OCI-LY1 (cell line): ENCODE data around the gene SLC12A7.

Experiments used
- H2AFZ ChIP-seq: fragments of 200-600 bp; sonication (generic), shearing (Covaris generic); 2 replicates; pipeline ENCODE4 v1.6.0; 2014; ENCODE audit warnings: antibody characterized with exemption, mild to moderate bottlenecking, low read length
- H3F3A ChIP-seq: fragments of 200-600 bp; sonication (generic), shearing (Covaris generic); 2 replicates; pipeline ENCODE4 v1.6.0; 2014; ENCODE audit warnings: mild to moderate bottlenecking, antibody characterized with exemption, low read length, moderate library complexity; ENCODE audit not compliant: insufficient read depth
- H3K27ac ChIP-seq: fragments of 200-600 bp; sonication (generic); 2 replicates; pipeline ENCODE4 v1.5.1; 2014; ENCODE audit warnings: low read length, mixed run types, mild to moderate bottlenecking, low read depth; ENCODE audit not compliant: poor library complexity, severe bottlenecking
- H3K27me3 ChIP-seq: fragments of 200-600 bp; sonication (generic); 2 replicates; pipeline ENCODE4 v1.6.0; 2014; ENCODE audit warnings: antibody characterized with exemption, mild to moderate bottlenecking, low read length, moderate library complexity; ENCODE audit not compliant: insufficient read depth
- H3K36me3 ChIP-seq: fragments of 200-600 bp; sonication (generic); 2 replicates; pipeline ENCODE4 v1.6.1; 2014; ENCODE audit warnings: mild to moderate bottlenecking, antibody characterized with exemption, low read length, moderate library complexity, mixed read lengths; ENCODE audit not compliant: insufficient read depth
- H3K4me1 ChIP-seq: fragments of 200-600 bp; sonication (generic); 2 replicates; pipeline ENCODE4 v1.5.1; 2014; ENCODE audit warnings: mild to moderate bottlenecking, low read length, moderate library complexity; ENCODE audit not compliant: insufficient read depth, severe bottlenecking
- H3K4me2 ChIP-seq: fragments of 200-600 bp; sonication (generic), shearing (Covaris generic); 2 replicates; pipeline ENCODE4 v1.6.1; 2014; ENCODE audit warnings: low read length
- H3K4me3 ChIP-seq: fragments of 200-600 bp; sonication (generic); 2 replicates; pipeline ENCODE4 v1.5.1; 2014; ENCODE audit warnings: low read length, low read depth, mild to moderate bottlenecking, mixed read lengths; ENCODE audit not compliant: poor library complexity, severe bottlenecking
- H3K79me2 ChIP-seq: fragments of 200-600 bp; shearing (Covaris generic); 2 replicates; pipeline ENCODE4 v1.6.1; 2016; ENCODE audit warnings: mixed run types, low read length, mixed read lengths; ENCODE audit not compliant: insufficient read depth
- H3K9ac ChIP-seq: fragments of 200-600 bp; sonication (generic), shearing (Covaris generic); 2 replicates; pipeline ENCODE4 v1.6.1; 2014; ENCODE audit warnings: mild to moderate bottlenecking, low read length, mixed read lengths
- H3K9me2 ChIP-seq: fragments of 200-600 bp; sonication (generic), shearing (Covaris generic); 2 replicates; pipeline ENCODE4 v1.6.1; 2014; ENCODE audit warnings: low read depth, mild to moderate bottlenecking, low read length, mixed read lengths
- H3K9me3 ChIP-seq: fragments of 200-600 bp; shearing (Covaris generic); 2 replicates; pipeline ENCODE4 v1.6.1; 2014; ENCODE audit warnings: low read length, mixed read lengths
- H4K20me1 ChIP-seq: fragments of 200-600 bp; sonication (generic), shearing (Covaris generic); 2 replicates; pipeline ENCODE4 v1.6.0; 2016; ENCODE audit warnings: mild to moderate bottlenecking, low read length; ENCODE audit not compliant: insufficient read depth
- CTCF ChIP-seq: fragments of 200-600 bp; sonication (generic), shearing (Covaris generic); IDR thresholded peaks from 2 replicates; pipeline ENCODE4 v1.5.1; 2017; ENCODE audit warnings: mild to moderate bottlenecking, antibody characterized with exemption, low read length, moderate library complexity, mixed read lengths
- EZH2 ChIP-seq: fragments of 200-600 bp; sonication (generic), shearing (Covaris generic); IDR thresholded peaks from 2 replicates; pipeline ENCODE4 v1.8.0; 2017; ENCODE audit warnings: borderline replicate concordance, mixed run types, mild to moderate bottlenecking, antibody characterized with exemption, low read length, moderate library complexity, mixed read lengths

SLC12A7 gene

DNA sequence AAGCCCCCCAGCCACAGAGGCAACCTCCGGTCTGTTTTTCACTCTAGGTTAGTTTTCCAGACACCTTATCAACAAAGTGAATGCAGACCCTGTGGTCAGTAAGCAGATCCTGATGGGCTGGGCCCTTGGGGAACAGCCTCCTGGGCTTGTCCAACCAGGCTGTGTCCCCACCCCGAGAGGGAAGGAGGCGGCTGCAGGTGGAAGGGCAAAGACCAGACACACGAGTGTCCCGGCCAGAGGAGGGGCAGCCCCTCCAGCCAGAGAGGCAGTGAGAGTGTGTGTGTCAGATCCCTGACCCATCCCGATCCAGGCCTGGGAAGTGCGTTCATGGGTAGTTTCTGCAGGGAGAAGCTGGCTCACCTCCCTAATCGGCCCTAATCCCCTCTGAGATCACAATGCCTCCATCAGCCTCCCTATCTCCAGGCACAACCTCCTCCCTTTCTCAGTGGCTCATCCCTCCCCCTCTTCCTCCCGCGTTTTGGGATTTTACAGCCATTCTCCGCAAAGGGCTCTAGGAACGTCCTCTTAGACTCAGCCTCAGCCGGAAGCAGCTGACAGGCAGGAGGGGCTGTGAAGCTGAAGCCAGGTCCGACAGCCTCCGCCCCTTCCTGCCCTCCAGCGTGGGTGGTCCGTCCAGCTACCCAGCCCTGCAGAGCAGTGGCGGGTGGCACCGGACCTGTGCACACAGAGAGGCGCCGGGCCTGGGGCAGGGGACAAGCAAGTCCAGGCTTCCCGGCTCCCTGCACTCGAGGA is 9.7 kb downstream of the SLC12A7 start:
- no peaks in the 10 kb centered on the region for H3K79me2 ChIP-seq
- H3K36me3 ChIP-seq: no peaks in the 10 kb centered on the region
- H4K20me1 ChIP-seq: no peaks in the 10 kb centered on the region
- H2AFZ ChIP-seq: no peak overlapping the region
- no peaks in the 10 kb centered on the region for H3F3A ChIP-seq
- no peaks in the 10 kb centered on the region for H3K27me3 ChIP-seq
- no peak overlapping the region for H3K4me3 ChIP-seq
- no peak for TF ChIP-seq EZH2
- no peak for TF ChIP-seq CTCF
- no peak overlapping the region for H3K4me2 ChIP-seq
- H3K27ac ChIP-seq: no peak overlapping the region
- H3K4me1 ChIP-seq: no peaks in the 10 kb centered on the region
- no peaks in the 10 kb centered on the region for H3K9me3 ChIP-seq
- H3K9me2 ChIP-seq: no peaks in the 10 kb centered on the region
- no peak overlapping the region for H3K9ac ChIP-seq

DNA sequence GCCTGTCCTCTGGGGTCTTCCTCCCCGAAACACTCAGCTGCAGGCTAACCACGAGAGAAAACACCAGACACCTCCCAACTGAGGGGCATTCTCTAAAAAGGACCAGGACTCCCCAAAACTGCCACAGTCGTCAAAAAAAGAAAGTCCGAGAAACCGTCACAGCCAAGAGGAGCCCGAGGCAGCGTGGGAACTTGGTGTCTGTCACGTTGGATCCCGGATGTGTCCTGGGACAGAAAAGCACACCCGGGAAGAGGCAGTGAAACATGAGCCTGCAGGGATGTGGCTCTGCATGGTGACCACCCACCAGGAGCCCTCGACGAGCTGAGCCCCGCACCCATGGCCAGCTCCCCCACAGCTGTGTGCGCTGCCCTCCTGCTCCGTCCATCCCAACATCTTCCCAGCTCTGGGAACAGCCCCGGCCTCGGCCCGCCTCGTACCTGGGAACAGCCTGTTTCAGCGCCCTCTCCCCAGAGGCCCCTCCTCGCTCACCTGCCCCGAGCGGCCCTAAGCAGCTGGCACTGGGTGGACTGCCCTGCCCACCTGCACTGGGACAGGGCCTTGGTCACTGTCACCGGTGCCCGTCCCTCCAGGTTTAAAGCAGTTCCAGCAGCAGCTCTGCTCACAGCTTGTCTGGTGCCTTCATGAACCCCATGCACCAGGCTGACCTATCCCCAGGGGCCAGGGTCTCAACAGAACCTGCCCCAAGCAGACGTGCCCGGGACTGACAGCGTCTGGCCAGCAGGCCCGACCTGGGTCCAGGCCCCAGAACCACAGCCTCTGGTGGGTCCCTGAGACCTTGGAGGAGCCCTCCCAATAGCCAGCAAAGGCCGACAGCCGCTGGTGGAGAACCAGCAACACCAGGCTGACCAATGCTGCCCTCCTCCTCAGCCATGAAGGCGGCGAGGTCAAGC is 10.9 kb downstream of the SLC12A7 start:
- H2AFZ ChIP-seq: no peak overlapping the region
- no peaks in the 10 kb centered on the region for H4K20me1 ChIP-seq
- no peak overlapping the region for H3K4me2 ChIP-seq
- no peak overlapping the region for H3K4me3 ChIP-seq
- no peaks in the 10 kb centered on the region for H3K9me2 ChIP-seq
- H3K9ac ChIP-seq: no peak overlapping the region
- H3K36me3 ChIP-seq: no peaks in the 10 kb centered on the region
- no peaks in the 10 kb centered on the region for H3K27me3 ChIP-seq
- no peaks in the 10 kb centered on the region for H3F3A ChIP-seq
- no peaks in the 10 kb centered on the region for H3K9me3 ChIP-seq
- no peak for TF ChIP-seq EZH2
- TF ChIP-seq CTCF: no peak
- H3K27ac ChIP-seq: no peak overlapping the region
- H3K79me2 ChIP-seq: no peaks in the 10 kb centered on the region
- H3K4me1 ChIP-seq: no peaks in the 10 kb centered on the region

DNA sequence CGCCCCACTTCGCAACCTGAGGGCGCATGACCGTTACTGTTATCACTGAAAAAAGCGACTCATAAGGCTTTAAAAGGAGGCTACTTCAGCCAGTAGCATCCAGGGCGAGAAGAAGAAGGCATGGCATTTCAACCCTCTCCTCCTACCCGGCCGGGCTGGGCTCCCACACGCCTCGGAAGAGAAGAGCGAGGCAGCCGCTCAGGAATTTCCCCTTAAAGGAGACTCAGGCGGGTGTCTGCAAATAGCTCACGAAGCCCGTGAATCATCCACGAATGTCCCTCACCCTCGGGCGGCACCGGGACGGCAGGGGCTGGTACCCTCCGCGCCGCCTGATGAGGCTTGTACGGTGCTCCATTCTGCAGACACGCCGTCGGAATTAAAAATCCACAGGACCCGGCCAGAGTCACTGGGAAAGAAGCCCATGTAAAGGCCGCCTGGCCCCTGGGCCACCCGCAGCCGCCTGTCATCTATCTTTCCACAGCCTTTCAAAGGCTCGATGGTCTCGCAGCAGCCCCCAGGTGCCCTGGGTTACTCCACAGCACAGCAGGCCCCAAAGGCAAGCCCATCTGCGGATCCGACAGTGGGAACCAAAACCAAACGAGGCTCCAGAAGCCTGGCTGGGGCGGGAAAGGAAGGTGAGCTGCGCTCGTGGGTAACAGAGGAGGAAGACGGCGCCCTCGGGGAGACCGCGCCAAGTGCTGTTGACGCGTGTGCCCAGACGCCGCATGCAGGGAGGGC is 11.8 kb downstream of the SLC12A7 start:
- no peaks in the 10 kb centered on the region for H3K9me3 ChIP-seq
- no peak overlapping the region for H3K4me3 ChIP-seq
- no peak overlapping the region for H3K4me2 ChIP-seq
- H4K20me1 ChIP-seq: no peaks in the 10 kb centered on the region
- no peak overlapping the region for H3K9ac ChIP-seq
- no peaks in the 10 kb centered on the region for H3K4me1 ChIP-seq
- TF ChIP-seq CTCF (no peak), EZH2 (no peak)
- no peak overlapping the region for H3K27ac ChIP-seq
- no peaks in the 10 kb centered on the region for H3F3A ChIP-seq
- H3K79me2 ChIP-seq: no peaks in the 10 kb centered on the region
- H3K36me3 ChIP-seq: no peaks in the 10 kb centered on the region
- H3K27me3 ChIP-seq: no peaks in the 10 kb centered on the region
- H2AFZ ChIP-seq: no peak overlapping the region
- H3K9me2 ChIP-seq: no peaks in the 10 kb centered on the region
